Stimulated activated CD4-positive, alpha-beta T cell treated with anti-CD3 and anti-CD28 coated beads, Interleukin-4, amount 100 ng/mL, for 1 hour (primary cell): ENCODE measurements around the gene GRM8.

Experiments used
- DNase-seq: peaks from one replicate; pipeline ENCODE4 v3.0.0-alpha.2; 2020

The GRM8 gene

GRCh38 chr7:126635545-126635944, 617.2 kb downstream of the GRM8 start:
- no peak for DNase-seq

- no peak for DNase-seq
These were observed 644.4 kb downstream of the GRM8 start for GRCh38 chr7:126608339-126608776.

- no peak for DNase-seq
These were observed 646.4 kb downstream of the GRM8 start for GRCh38 chr7:126606331-126606730.

GRCh38 chr7:126605553-126605952, 647.2 kb downstream of the GRM8 start:
- no peak for DNase-seq

GRCh38 chr7:126605056-126605455, 647.7 kb downstream of the GRM8 start:
- no peak for DNase-seq

GRCh38 chr7:126589068-126589684, 663.6 kb downstream of the GRM8 start:
- no peak for DNase-seq

GRCh38 chr7:126578338-126578737, 674.4 kb downstream of the GRM8 start:
- no peak for DNase-seq

- no peak for DNase-seq
These were observed 678.2 kb downstream of the GRM8 start for GRCh38 chr7:126574276-126575250.

GRCh38 chr7:126570845-126571244, 681.9 kb downstream of the GRM8 start:
- DNase-seq, result no peak

GRCh38 chr7:126569402-126569801, 683.3 kb downstream of the GRM8 start:
- no peak for DNase-seq

- DNase-seq, result no peak
These were observed 695.5 kb downstream of the GRM8 start for GRCh38 chr7:126557271-126557670.

GRCh38 chr7:126541406-126541805, 711.3 kb downstream of the GRM8 start:
- no peak for DNase-seq

GRCh38 chr7:126535176-126535575, 717.6 kb downstream of the GRM8 start:
- no peak for DNase-seq

GRCh38 chr7:126533715-126534114, 719.0 kb downstream of the GRM8 start:
- DNase-seq, result no peak

- DNase-seq, result no peak
These were observed 722.9 kb downstream of the GRM8 start for GRCh38 chr7:126529833-126530232.

- DNase-seq, result no peak
These were observed 723.5 kb downstream of the GRM8 start for GRCh38 chr7:126529254-126529653.

- DNase-seq, result no peak
These were observed 726.8 kb downstream of the GRM8 start for GRCh38 chr7:126525906-126526305.

GRCh38 chr7:126524967-126525366, 727.8 kb downstream of the GRM8 start:
- DNase-seq, result no peak

GRCh38 chr7:126511046-126511445, 741.7 kb downstream of the GRM8 start:
- DNase-seq, result no peak

GRCh38 chr7:126501617-126502016, 751.1 kb downstream of the GRM8 start:
- DNase-seq, result no peak

GRCh38 chr7:126499481-126499880, 753.3 kb downstream of the GRM8 start:
- no peak for DNase-seq

GRCh38 chr7:126495733-126496132, 757.0 kb downstream of the GRM8 start:
- DNase-seq, result no peak

GRCh38 chr7:126495001-126495400, 757.7 kb downstream of the GRM8 start:
- no peak for DNase-seq

GRCh38 chr7:126493801-126494200, 758.9 kb downstream of the GRM8 start:
- no peak for DNase-seq
